Urinary bladder (tissue), 4 donors: ENCODE measurements around the gene GABRD. TPM values are rescaled to one million over a fixed set of nuclear protein-coding genes. Genes with fewer than 3 reads are reported as not detected.

ENCODE experiments used
- DNase-seq: peaks from one replicate; pipeline ENCODE4 v3.0.0-alpha.2; 2015; ENCODE audit errors: extremely low spot score
- H3K27ac ChIP-seq: one replicate; pipeline ENCODE4 v1.5.1; 2013; ENCODE audit warnings: low read depth, mild to moderate bottlenecking, moderate library complexity
- H3K36me3 ChIP-seq: one replicate; pipeline ENCODE4 v1.6.1; 2013; ENCODE audit warnings: mild to moderate bottlenecking, moderate library complexity; ENCODE audit not compliant: insufficient read depth
- H3K4me1 ChIP-seq: one replicate; pipeline ENCODE4 v1.6.1; 2013; ENCODE audit warnings: mild to moderate bottlenecking, moderate library complexity; ENCODE audit not compliant: insufficient read depth
- H3K4me3 ChIP-seq: one replicate; pipeline ENCODE4 v1.5.1; 2013; ENCODE audit warnings: low read depth, low read length
- WGBS: extraction: QIAGEN DNeasy Blood & Tissue Kit; methylation state at CpG from one replicate; pipeline ENCODE4 v1.1.7; 2013; 5-methylcytosine and 5-hydroxymethylcytosine counted together
- polyA plus RNA-seq: library from polyadenylated mRNA; stranded (reverse); fragments of 200-250 nt; gene quantifications from one replicate; pipeline ENCODE4 v1.2.3, GENCODE V29; 2013
- total RNA-seq: library from RNA; depleted of rRNA; stranded (reverse); fragments of >200 nt; gene quantifications from one replicate; pipeline ENCODE4 v1.2.3, GENCODE V29; 2014
- donor health status: healthy with polysubstance abuse.
- donor health status: healthy.

The GABRD gene
- total and polyA plus RNA-seq, 2 donors, result 0.95 to 1.2 TPM

DNA sequence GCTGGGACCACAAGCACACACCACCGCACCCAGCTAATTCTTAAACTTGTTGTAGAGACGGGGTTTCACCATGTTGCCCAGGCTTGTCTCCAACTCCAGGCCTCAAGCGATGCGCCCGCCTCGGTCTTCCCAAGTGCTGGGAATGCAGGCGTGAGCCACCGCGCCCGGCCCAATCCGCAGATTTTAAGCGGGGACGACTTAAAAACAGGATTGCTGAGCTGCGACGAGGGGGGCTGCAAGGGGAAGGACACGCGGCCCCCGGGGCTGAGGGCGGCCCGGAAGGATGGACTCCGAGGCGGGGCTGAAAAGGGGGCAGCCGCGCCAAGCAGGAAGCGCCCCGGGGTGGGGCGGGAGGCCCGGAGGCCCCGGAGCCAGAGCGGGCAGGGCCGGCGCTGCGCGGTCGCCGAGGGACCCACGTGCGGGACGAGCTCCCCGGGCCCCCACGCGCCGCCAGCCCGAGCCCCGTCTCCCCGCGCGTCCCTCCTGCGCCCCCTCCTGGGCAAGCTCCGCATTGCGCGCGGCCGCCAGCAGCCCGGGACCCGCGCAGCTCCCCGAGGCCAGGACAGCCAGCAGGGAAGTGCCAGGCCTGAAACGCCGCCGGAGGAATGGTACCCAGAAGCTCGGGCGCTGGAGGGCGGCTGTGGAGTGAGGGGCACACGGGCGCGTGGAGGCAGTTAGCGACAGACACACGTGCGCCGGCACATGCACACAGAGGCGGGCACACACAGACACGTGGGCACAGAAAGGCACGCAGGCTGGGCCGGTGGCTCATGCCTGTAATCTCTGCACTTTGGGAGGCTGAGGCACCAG, 25.6 kb downstream of the GABRD start:
- H3K27ac ChIP-seq, result no peak overlapping the region
- H3K36me3 ChIP-seq, result no peaks in the 10 kb centered on the region
- peak overlapping the region; percentile 11 for H3K4me3 ChIP-seq

DNA sequence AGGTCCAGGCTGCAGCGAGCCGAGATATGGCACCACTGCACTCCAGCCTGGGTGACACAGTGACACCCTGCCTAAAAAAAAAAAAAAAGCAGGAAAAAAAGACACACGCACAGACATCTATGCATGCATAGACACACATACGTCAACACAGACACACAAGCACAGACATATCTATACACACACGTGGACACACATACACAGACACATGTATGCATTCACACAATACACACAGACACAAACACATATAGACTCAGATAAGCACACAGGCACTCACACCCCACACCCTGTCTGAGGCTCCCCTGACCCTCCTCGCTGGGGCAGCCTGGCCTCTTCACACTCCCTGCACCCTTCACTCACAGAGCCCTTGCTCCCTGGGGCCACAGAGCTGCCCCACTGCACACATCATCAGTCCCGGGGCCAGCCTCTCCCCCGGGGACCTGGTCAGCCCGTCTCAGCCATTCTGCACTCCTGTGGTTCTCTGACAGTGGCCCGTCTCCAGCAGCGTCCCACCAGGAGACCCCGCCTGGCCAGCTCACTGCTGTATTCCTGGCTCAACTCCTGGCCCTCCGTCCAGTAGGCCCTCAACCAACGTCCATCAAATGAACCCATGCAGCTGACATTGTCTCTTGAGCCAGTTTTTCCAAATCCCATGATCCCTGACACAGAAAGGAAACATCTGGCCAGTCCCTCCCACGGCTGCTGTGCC, 26.5 kb downstream of the GABRD start:
- peaks cover 2% of the 10 kb centered on the region for H3K4me1 ChIP-seq
- H3K4me3 ChIP-seq, result no peak overlapping the region
- 51% methylated on average over 15 of the region's 15 CpGs for WGBS
- no peak overlapping the region for H3K27ac ChIP-seq
- DNase-seq, result no peak
- H3K36me3 ChIP-seq, result no peaks in the 10 kb centered on the region

More for the DNA sequence above, 25.6 kb downstream of the GABRD start:
- WGBS, result 9% methylated on average over 75 of the region's 75 CpGs
- DNase-seq, result no peak
- peaks cover 2% of the 10 kb centered on the region for H3K4me1 ChIP-seq

DNA sequence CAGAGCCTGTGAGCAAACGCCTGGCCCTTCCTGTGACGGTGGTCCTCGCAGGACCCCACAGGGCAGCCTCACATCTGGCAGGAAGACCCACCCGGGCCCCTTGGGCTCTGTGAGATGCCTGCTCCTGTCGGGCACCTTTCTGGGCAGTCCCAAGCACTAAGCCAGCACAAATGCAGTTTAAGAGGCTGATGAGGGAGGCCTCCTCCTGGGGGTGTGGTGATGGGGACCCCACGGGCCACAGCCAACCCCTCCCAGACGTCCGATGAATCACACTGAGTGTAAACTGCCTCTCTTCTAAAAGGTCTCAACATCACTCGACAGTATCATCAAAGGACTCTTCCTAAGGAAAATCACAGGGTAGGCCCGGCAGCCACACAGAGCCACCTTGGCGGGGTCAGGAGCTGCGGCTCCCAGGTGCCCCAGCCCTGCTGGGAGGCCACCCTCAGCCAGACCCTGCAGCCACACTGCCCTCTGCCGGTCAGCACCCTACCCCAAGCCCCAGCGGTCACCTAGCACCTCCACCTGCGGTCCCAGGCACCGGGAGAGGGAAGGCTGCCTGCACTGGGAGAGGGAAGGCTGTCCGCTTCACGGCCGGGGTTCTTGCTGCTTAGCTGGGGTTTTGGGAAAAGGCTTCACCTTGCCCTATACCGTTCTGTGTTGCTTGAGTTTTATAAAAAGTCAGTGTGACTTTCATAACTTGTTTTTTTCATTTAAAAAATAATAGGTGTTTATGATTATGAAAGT, 27.2 kb downstream of the GABRD start:
- Histone ChIP-seq H3K4me1 (peaks cover 2% of the 10 kb centered on the region), H3K27ac (no peak overlapping the region), H3K4me3 (no peak overlapping the region), H3K36me3 (no peaks in the 10 kb centered on the region)
- DNase-seq, result no peak
- WGBS, result 29% methylated on average over 20 of the region's 20 CpGs

DNA sequence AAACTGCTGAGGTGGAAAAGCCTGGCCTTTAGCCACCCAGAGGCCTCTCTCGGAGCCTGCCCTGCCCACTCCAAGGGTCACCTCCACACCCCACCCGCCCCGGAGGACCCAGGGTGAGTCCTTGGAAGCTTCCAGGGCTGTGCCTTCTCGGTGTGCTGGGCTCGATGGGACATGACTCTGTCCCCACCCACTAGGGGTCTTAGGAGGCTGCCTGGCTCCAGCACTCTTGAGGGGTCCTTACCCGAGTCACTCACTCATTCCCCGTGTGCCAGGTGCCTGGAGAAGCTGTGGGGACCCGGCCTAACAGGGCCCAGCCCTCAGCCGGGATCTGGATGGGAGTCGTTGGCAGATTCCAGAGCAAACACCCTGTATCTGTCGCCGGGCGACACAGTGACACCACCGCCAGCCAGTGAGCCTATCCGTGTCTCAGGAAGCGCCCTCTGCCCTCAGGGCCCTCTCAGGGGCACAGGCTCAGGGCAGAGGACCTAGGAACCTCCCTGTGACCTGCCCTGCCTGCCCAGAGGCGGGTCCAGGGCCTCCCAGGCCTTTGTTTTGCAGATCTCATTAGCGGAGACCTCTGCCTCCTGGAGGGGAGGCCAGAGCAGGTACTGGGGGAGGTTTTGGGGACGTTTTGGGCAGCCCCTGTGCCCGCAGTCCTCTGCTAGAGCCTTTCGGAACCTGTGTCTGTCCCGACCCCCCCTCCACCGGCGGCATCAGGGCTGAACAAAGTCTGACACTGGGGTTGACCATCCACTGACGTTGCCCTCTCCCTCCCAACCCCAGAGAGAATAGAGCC, 28.0 kb downstream of the GABRD start:
- Histone ChIP-seq H3K27ac (no peak overlapping the region), H3K36me3 (no peaks in the 10 kb centered on the region), H3K4me3 (no peak overlapping the region), H3K4me1 (peaks cover 2% of the 10 kb centered on the region)
- no peak for DNase-seq
- WGBS, result 55% methylated on average over 25 of the region's 25 CpGs

DNA sequence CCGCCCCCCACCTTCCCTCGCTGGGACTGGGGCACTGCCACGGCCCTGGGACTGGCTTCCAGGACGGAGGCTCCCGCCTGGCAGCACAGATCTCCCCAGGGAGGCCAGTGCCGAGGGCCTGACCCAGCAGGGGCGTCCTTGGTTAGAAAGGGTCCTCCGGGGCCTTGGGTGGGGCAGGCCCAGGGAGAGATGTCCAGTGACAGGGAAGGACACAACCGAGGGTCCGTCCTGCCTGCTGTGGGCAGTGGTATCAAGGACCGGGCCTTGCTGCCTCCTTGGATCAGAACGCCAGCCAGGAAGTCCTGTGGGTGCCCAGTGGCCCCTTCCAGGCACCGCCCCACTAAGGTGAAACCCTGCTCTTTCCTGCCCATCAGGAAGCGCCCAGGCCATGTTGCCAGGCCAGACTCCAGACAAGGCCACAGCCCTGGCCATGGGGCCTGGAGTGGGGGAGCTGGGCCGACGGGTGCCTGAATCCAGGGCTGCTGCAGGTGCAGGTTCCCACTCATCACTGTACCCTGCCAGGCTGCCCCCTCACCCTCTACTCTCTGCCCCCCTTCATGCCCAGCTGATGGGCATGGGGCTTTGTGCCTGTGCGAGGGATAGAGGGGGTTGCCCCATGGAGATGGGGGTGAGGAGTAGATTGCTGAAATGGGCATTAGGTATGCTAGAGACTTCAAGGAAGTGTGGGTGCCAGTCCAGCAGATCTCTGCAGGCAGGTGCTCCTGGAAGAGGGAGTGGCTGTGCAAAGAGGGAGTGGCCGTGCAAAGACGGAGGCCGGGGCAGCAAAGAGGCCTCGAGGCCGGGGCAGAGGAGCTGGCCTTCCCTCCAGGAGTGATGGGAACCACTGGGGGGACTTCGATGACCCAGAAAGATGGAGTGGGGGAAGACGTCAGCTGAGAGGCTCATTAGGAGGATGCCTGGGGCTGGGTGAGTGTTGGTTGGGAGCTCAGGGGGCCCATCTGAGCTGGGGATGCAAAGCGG, 28.9 kb downstream of the GABRD start:
- H3K4me3 ChIP-seq, result no peak overlapping the region
- WGBS, result 71% methylated on average over 25 of the region's 25 CpGs
- no peak overlapping the region for H3K27ac ChIP-seq
- no peak for DNase-seq
- no peaks in the 10 kb centered on the region for H3K36me3 ChIP-seq
- peaks cover 2% of the 10 kb centered on the region for H3K4me1 ChIP-seq

DNA sequence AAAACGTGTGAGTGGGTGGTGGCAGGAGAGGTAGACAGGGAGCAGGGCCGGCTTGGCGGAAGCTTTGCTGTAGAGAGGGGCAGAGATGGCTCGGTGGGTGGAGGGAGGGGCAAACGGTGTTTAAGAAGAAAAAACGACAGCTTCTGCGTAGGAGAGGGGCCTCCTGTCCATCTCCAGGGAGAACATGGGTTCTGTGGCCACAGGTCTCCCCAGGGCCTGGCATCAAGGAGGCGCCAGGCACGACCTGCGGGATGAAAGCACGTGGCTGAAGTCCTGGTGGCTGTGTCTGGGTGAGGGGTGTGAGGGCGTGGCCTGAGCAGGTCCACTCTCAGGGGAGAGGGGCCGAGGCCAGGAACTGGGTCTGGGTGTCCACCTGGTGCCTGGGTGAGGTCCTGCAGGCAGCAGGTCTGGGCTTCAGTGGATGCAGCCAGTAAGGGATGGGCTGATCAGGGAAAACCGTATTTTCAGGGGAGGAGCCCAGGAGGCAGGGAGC, 30.1 kb downstream of the GABRD start:
- H3K27ac ChIP-seq, result no peak overlapping the region
- peaks cover 2% of the 10 kb centered on the region for H3K4me1 ChIP-seq
- 31% methylated on average over 14 of the region's 14 CpGs for WGBS
- DNase-seq, result no peak
- no peaks in the 10 kb centered on the region for H3K36me3 ChIP-seq
- peak overlapping the region; percentile 57 for H3K4me3 ChIP-seq

DNA sequence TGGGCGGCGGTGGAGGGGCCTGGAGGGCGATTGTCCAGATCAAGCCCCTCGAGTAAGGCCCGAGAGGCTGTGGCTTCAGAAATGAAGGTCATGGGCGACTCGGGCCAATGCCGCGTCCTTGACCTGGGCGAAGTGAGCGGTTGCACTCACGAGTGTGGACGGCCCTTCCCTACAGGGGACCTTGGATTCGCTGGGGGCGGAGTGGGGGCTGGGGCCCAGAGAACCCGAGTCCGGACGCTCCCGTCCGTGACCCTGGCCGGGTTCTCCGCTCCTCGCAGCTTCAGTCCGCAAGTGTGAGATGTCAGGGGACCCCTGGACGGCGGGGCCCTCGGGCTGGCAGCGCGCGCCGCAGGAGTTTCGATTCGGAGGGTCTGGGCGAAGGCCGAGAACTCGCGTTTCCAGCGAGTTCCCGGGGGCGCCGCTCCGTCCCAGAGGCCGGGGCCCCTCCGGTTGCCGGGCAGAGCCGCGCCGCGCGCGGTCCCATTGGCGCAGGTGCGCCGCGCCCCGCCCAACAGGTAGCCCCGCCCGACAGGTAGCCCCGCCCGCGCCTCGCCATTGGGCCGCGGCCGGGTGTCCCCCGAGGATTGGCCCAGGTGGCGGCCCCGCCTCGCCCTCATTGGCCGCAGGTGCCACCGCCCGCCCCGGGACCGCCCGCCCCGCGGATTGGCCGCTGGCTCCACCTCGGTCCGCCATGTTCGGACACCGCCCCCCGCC, 30.7 kb downstream of the GABRD start, which contains the start of gene PRKCZ:
Gene PRKCZ, plus strand, starts transcription at position 694 of the 714 bp plus-strand sequence. CDS start 220 bp downstream, outside the sequence.
- Histone ChIP-seq H3K4me1 (no peaks in the 10 kb centered on the region), H3K27ac (no peak within 1 kb of the TSS), H3K36me3 (no peaks in the 10 kb centered on the region), H3K4me3 (peak within 1 kb of the TSS; percentile 57)
- WGBS, result 3% methylated on average over 82 of the region's 83 CpGs
- peak; percentile 26 for DNase-seq

DNA sequence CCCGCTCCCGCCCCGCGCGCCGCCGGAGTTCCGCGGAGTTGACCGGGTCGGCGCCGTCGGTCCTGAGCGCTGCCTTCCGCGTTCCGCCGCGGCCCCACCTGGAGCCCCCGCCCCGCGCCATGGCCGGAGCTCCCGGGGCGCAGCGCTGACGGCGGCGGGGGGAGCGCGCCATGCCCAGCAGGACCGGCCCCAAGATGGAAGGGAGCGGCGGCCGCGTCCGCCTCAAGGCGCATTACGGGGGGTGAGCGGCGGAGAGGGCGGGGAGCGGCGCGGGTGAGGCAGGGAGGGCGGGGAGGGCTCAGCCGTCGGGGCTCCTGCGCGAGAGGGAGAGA, 31.3 kb downstream of the GABRD start:
- H3K4me3 ChIP-seq, result peak overlapping the region; percentile 57
- under 1% methylated on average over 49 of the region's 51 CpGs for WGBS
- no peaks in the 10 kb centered on the region for H3K4me1 ChIP-seq
- H3K27ac ChIP-seq, result no peak overlapping the region
- no peaks in the 10 kb centered on the region for H3K36me3 ChIP-seq
- DNase-seq, result no peak

DNA sequence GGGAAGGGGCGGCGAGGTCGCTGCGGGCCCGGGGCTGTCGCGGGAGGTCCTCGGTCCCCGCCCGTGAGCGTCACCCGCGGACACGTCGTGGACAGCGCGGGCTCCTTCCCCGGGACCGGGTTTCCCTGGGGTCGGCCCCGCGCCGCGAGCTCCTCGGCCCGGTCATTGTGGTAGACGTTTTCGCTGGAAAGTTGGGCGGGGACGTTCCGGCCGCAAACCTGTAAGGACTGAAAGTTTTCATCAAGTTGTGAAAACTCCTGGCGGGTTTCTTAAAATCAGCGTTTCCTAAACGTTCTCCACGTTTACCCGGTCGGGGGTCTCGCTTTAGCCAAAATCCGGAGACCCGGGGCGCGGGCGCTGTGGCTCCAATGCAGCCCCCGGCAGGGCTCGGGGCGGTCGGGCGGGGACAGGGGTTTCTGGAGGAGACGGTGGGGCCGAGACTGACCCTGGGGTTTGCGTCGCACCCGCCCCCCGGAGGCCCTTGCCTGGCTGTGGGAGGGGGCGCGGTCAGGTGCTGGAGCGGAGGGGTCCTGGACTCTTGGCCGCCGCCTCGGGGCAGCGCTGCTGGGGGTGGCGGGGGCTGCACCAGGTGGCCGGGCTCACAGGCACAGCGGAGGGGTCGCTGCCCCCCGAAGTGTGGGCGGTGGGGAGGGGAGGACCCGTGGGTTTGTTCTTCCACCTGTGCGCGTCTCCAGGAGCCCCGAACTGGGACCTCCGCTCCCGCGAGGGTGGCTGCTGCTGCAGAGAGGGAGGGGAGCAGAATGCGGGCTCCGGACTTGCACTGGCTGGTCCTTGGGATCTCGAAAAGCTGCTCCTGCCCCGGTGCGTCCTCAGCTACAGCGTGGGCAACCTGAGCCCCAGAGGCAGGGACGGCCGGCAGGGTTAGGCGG, 31.9 kb downstream of the GABRD start:
- no peaks in the 10 kb centered on the region for H3K36me3 ChIP-seq
- H3K27ac ChIP-seq, result no peak overlapping the region
- H3K4me1 ChIP-seq, result no peaks in the 10 kb centered on the region
- no peak for DNase-seq
- H3K4me3 ChIP-seq, result peak overlapping the region; percentile 57
- 8% methylated on average over 84 of the region's 84 CpGs for WGBS

DNA sequence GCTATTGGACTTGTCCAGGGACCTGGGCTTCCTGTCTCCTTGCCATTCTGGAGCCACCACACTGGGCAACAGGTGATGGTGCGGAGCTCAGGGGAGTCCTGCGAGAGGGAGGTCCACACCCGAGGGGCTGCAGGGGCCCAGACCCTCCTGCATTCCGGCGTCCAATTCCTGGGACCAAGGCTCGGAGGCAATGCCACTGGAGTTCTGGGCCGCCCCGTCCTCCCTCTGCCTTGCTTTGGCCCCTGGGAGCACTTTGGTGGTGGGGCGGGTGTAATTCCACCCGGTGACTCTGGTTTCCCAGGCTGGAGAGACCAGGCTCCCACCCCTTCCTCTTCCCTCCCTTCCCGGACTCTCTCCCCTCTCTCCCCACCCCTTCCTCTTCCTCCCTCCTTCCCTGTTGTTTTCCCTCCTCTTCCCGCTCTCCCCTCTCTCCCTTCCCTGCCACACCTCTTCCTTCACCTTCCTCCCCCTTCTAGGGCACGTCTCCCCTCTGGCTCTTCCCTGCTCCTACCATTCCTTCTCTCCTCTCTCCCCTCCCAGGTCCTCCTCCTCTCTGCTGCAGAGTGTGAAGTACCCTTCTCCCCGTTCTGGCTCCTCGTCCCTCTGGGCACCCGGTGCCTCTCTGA, 33.0 kb downstream of the GABRD start:
- 66% methylated on average over 16 of the region's 16 CpGs for WGBS
- no peak overlapping the region for H3K27ac ChIP-seq

DNA sequence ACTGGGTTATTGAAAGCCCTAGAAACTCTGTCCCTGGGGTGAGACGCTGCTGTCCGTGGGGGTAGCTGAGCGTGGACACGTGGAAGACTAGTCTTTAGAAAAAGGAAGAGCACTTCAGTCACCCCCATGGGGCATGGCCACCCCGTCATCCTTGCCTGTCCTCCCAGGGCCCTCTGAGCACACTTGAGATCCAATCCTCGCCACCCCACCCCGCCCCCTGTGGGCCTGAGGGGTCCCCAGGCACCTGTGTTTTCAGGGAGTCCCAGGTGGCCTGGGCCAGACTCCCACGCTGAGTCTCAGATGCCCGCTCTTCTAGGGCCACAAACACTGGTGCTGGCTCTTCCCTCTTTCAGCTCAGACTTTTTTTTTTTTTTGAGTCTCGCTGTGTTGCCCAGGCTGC, 33.6 kb downstream of the GABRD start:
- Histone ChIP-seq H3K27ac (no peak overlapping the region), H3K4me1 (no peaks in the 10 kb centered on the region), H3K36me3 (no peaks in the 10 kb centered on the region), H3K4me3 (no peak overlapping the region)
- WGBS, result 90% methylated on average over 10 of the region's 10 CpGs
- DNase-seq, result no peak

More for the DNA sequence above, 33.0 kb downstream of the GABRD start:
- H3K4me3 ChIP-seq, result no peak overlapping the region
- no peak for DNase-seq
- H3K4me1 ChIP-seq, result no peaks in the 10 kb centered on the region
- no peaks in the 10 kb centered on the region for H3K36me3 ChIP-seq
